Measurements from ENCODE around the gene DICER1. TPM values are rescaled to one million over a fixed set of nuclear protein-coding genes. Genes with fewer than 3 reads are reported as not detected.

The DICER1 gene
- polyA plus RNA-seq, 4 donors = 43.5 to 65.5 (median 55.2) TPM

GRCh38 chr14:95063391-95063790 is 93.9 kb downstream of the DICER1 start:
- DNase-seq (ENCODE audit: low read depth in 4 of 4, low spot score in 2 of 4) = no peak

GRCh38 chr14:95062946-95063345 is 94.4 kb downstream of the DICER1 start:
- no peak for DNase-seq (ENCODE audit: low read depth in 4 of 4, low spot score in 2 of 4)

DNA sequence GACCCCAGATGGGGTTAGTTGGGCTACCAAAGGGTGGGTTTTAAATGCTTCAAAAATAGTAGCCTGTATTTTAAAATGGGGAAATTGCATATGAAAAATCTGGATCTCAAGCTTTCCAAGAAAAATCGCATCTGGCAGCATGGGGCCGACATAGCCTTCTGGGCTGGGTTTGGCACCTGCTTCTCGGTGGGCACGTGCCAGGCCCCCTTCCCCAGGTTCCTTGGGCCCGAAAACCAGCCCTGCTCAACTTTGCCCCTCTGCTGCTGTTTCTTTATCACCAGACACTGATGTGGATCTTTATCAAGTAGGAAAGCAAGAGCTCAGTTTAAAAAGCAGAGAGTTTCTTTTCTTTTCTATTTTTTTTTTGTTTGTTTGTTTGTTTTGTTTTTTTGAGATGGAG is 95.1 kb downstream of the DICER1 start:
- DNase-seq (ENCODE audit: low read depth in 4 of 4, low spot score in 2 of 4) = no peak

DNA sequence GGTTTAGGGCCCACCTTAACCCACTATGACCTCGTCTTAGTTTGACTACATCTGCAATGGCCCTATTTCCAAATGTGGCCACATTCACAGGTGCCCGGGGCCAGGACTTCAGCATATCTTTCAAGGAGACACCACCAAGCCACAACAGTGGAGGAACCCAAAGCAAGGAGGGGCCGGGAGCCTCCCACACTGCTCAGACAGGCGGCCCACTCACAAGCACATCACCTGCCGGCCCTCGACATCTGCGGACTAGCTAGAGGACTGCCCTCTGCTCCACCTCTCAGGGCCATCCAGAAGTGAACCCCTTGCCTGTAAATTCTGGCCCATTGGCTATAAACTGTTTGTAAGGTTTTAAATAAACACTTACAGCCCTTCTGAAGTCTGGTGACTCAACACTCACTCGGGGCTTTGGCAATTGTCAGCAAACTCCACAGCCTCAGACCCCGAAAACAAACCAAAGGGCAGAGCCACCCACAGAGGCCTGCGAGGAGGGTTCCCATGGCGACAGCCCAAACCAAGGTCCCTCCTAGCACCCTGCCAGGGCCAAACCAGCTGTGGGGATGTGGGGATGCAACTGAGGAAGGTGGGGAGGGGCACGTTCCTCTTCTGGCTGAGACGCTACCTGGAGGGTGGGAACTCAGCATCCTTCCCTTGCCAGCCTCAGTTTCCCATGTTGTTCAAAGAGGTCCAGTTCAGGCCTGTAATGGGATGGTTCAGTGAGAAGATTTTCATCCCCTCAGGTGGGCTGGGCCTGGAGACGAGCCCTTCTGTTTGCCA is 95.8 kb downstream of the DICER1 start:
- no peak for DNase-seq (ENCODE audit: low read depth in 4 of 4, low spot score in 2 of 4)

DNA sequence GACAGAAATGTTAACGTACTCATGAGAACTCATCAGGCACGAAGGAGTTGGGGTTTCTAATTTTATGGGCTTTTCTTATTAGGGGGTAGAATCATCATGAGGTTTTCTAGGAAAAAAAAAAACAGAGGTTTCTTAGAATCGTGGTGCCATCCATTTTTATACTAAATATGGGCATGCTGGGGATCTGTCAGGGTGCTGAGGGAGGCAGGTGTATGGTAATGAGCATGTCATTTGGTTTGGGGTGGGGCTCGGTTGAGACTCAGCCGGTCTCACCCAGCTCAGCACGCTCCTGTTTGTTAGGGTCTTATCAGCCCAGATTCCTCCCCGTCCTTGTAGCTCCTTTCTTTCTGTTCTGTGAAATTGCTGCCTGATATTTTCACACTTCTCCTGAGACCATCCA is 98.2 kb downstream of the DICER1 start:
- no peak for DNase-seq (ENCODE audit: low read depth in 4 of 4, low spot score in 2 of 4)

DNA sequence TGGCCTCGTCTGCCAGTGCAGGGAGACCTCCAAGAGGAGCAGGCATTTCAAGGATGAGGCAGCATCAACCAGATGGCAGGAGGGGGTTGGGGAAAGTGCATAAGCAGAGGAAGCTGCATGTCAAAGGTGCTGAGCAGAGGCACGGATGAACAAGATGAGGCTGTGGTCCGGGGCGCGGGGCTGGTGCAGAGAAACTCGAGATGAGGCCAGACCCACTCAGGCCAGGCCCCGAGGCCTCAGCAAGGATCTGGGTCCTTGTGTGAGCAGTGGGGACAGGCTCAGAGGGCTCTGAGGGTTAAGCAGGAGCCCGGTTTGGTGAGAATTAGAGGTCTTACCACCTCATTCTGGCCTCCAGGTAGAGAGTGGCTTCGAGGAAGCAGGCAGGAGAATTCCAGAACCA is 98.8 kb downstream of the DICER1 start:
- no peak for DNase-seq (ENCODE audit: low read depth in 4 of 4, low spot score in 2 of 4)

DNA sequence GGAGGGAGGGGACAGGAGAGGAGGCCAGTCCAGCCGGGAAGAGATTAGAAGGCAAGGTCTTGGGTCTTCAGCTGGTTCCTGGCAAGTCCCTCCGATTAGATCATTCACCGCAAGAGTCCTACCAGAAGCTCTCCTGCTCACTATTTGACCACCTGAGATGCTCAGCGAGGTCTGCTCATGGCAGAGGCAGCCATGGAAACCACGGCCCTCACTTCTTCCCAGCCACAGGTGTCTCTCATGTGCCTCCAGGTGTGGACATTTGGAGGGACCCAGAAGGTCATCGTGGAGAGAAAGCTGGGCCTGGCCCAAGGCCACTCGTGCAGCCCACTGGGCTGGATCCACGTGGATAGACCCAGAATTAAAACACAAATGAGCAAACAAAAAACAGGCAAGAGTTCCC is 99.5 kb downstream of the DICER1 start:
- no peak for DNase-seq (ENCODE audit: low read depth in 4 of 4, low spot score in 2 of 4)

GRCh38 chr14:95057147-95057546 is 100.2 kb downstream of the DICER1 start:
- DNase-seq (ENCODE audit: low read depth in 4 of 4, low spot score in 2 of 4) = no peak

DNA sequence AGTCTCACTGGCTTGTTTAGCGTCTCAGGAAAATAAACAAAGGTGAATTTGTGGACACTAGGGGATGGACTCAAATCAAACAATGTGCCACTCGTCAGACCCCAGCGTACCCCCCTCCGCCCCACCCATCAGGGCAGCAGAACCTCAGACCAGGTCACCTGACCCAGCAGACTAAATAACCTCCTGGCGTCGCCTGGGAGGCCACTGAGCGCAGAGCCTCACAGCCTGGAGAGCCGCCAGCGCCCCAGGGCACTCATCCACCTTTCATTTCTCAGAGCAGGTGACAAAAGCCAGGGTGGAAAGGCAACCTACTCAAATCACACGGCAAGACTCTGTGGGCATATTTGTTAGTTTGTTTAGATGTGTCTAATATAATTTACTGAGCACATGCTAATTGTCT is 100.9 kb downstream of the DICER1 start:
- no peak for DNase-seq (ENCODE audit: low read depth in 4 of 4, low spot score in 2 of 4)

DNA sequence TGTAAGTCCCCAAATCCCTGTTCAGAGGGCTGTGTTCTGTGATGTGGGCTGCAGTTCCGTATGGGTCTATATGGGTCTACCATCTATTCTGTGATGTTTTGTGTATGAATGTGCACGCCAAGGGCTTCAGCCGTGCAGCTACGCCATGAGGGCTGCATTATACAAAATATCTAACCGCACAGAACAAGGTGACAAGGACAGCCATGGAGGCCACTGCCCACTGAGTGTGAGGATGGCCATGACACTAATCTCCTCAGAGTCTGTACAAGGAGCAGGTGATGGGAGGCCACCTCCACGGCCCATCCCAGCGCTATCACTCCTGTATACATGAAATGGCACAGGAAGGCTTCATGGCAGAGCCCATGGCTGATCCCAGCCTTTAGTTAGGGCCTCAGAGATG is 102.0 kb downstream of the DICER1 start:
- DNase-seq (ENCODE audit: low read depth in 4 of 4, low spot score in 2 of 4) = no peak

GRCh38 chr14:95054346-95055280 is 102.7 kb downstream of the DICER1 start:
- DNase-seq (ENCODE audit: low read depth in 4 of 4, low spot score in 2 of 4) = no peak

DNA sequence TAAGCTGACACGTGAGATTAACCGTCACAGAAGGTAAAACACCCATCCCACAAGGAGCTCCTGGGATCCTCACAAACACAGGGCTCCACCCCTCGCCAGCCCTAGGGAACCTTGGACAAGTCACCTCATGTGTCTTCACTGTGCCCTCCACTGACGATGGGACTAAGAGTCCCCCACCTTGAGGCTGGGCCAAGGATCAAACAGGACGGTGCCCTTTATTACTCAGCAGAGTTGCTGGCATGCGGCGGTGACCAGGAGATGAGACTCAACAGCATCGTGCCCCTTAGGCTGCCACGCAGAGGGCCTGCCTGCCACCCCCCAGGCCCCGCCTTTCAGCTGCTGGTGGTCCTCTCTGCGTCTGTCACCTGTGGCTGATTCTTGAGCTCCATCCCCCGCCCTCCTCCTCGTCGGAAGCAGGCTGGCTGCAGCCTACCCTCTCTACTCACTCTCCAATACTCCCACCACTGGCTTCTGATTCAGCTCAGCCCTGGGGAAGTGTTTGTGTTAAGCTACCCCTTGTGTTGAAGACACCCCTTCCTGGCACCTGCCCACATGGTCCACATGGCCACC is 105.2 kb downstream of the DICER1 start:
- no peak for DNase-seq (ENCODE audit: low read depth in 4 of 4, low spot score in 2 of 4)

DNA sequence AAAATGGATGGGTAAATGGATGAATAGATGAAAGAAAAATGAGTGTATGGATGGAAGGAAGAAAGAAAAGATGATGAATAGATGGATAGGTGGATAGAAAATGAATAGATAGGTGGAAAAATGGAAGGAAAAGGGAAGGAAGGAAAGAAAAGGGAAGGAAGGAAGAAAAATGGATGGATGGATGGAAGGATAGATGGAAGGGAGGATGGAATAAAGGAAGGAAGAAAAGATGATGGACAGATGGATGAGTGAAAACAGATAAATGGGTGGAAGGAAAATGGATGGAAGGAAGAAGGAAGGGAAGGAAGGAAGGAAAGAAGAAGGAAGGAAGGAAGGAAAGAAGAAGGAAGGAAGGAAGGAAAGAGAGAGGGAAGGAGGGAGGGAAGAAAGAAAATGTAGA is 107.4 kb downstream of the DICER1 start:
- DNase-seq (ENCODE audit: low read depth in 4 of 4, low spot score in 2 of 4) = no peak

GRCh38 chr14:95048771-95049312 is 108.5 kb downstream of the DICER1 start:
- no peak for DNase-seq (ENCODE audit: low read depth in 4 of 4, low spot score in 2 of 4)

GRCh38 chr14:95047754-95048153 is 109.6 kb downstream of the DICER1 start:
- DNase-seq (ENCODE audit: low read depth in 4 of 4, low spot score in 2 of 4) = no peak

GRCh38 chr14:95046711-95047681 is 110.3 kb downstream of the DICER1 start:
- DNase-seq (ENCODE audit: low read depth in 4 of 4, low spot score in 2 of 4) = peak; percentile 50 to 65 (median 54)

- no peak for DNase-seq (ENCODE audit: low read depth in 4 of 4, low spot score in 2 of 4)
These were observed 111.4 kb downstream of the DICER1 start for GRCh38 chr14:95045836-95046430.

- DNase-seq (ENCODE audit: low read depth in 4 of 4, low spot score in 2 of 4) = no peak
These were observed 112.1 kb downstream of the DICER1 start for GRCh38 chr14:95045106-95045701.

GRCh38 chr14:95044463-95045105 is 112.7 kb downstream of the DICER1 start:
- DNase-seq (ENCODE audit: low read depth in 4 of 4, low spot score in 2 of 4) = no peak

Measured in left renal cortex interstitium (tissue), 4 donors.